ENCODE measurements around the gene NSD2. TPM values are rescaled to one million over a fixed set of nuclear protein-coding genes. Genes with fewer than 3 reads are reported as not detected.

NSD2 gene
- total RNA-seq, 1 donor from 2014 or later = 176 TPM

DNA sequence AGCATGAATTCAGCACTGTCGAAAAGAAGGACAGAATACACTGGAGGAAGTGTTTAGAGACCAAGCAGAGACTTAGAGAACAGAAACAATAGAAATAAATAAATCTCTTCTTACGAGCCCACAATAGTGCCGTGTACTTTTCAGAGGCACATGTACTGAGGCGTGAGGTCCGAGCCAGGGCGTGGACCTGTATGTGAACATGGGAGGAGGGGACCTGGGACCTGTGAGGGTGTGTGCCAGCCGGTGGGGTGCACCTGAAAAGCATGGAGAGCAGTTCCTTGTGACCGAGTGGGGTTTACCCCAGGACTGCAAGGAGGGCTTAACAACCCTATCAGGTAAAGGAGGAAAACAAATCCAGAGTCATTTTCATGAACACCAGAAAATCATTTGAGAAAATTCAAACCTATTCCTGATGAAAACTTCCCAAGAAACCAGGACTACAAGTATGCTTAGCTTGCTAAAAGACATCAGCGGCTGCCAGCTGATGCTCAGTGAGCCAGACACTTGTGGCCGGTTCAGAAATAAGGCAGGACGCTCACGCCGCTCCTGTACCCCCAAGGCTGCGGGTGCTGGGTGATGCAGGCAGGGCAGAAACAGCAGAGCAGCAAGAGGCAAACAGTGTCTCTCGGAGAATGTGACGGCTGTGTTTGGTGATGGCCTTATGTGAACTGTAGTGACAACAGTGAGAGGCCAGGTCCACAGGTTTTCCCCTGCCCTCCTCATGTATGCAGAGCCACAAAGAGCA is 100.4 kb downstream of the NSD2 start:
- Histone ChIP-seq H3K4me2 (no peak overlapping the region), H3K9ac (no peak overlapping the region), H3K27me3 (no peaks in the 10 kb centered on the region), H3K4me3 (no peak overlapping the region), H3K36me3 (no peaks in the 10 kb centered on the region), H3K4me1 (no peaks in the 10 kb centered on the region), H2AFZ (replicated peaks) (no peak overlapping the region), H3K27ac (no peak overlapping the region), H3K79me2 (ENCODE audit: low read depth) (peaks cover 7% of the 10 kb centered on the region), H3K9me3 (ENCODE audit: low read depth) (no peaks in the 10 kb centered on the region), H4K20me1 (ENCODE audit: low read depth) (peaks cover 17% of the 10 kb centered on the region), H3F3A (ENCODE audit: low read depth) (no peaks in the 10 kb centered on the region)
- DNase-seq (ENCODE audit: low spot score) = no peak
- Mint-ChIP-seq H3K36me3 (peaks cover 50% of the 10 kb centered on the region), H3K4me3 (no peak overlapping the region), H3K9me3 (no peaks in the 10 kb centered on the region), H3K27ac (no peak overlapping the region), H3K4me1 (no peaks in the 10 kb centered on the region), H3K27me3 (ENCODE audit: insufficient read depth, low read depth) (peaks cover 4% of the 10 kb centered on the region)
- TF ChIP-seq, protein P1, sequence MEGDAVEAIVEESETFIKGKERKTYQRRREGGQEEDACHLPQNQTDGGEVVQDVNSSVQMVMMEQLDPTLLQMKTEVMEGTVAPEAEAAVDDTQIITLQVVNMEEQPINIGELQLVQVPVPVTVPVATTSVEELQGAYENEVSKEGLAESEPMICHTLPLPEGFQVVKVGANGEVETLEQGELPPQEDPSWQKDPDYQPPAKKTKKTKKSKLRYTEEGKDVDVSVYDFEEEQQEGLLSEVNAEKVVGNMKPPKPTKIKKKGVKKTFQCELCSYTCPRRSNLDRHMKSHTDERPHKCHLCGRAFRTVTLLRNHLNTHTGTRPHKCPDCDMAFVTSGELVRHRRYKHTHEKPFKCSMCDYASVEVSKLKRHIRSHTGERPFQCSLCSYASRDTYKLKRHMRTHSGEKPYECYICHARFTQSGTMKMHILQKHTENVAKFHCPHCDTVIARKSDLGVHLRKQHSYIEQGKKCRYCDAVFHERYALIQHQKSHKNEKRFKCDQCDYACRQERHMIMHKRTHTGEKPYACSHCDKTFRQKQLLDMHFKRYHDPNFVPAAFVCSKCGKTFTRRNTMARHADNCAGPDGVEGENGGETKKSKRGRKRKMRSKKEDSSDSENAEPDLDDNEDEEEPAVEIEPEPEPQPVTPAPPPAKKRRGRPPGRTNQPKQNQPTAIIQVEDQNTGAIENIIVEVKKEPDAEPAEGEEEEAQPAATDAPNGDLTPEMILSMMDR (IDR thresholded peaks at IDR 0.05) = no peak
- no peak for TF ChIP-seq EZH2 (IDR thresholded peaks at IDR 0.05)
- no peak for TF ChIP-seq EZH2phosphoT487 (IDR thresholded peaks at IDR 0.05)

GRCh38 chr4:1972414-1972813 is 101.2 kb downstream of the NSD2 start:
- H3K27ac Mint-ChIP-seq = no peak overlapping the region
- H3K9me3 Mint-ChIP-seq = no peaks in the 10 kb centered on the region
- no peak overlapping the region for H3K9ac ChIP-seq
- H3K79me2 ChIP-seq (ENCODE audit: low read depth) = no peaks in the 10 kb centered on the region
- H3K27me3 Mint-ChIP-seq (ENCODE audit: insufficient read depth, low read depth) = peaks cover 4% of the 10 kb centered on the region
- H3K9me3 ChIP-seq (ENCODE audit: low read depth) = no peaks in the 10 kb centered on the region
- no peak overlapping the region for H2AFZ ChIP-seq (replicated peaks)
- TF ChIP-seq EZH2 (IDR thresholded peaks at IDR 0.05) (no peak), EZH2phosphoT487 (IDR thresholded peaks at IDR 0.05) (no peak)
- no peak overlapping the region for H3K27ac ChIP-seq
- peaks cover 17% of the 10 kb centered on the region for H4K20me1 ChIP-seq (ENCODE audit: low read depth)
- peaks cover 1% of the 10 kb centered on the region for H3F3A ChIP-seq (ENCODE audit: low read depth)
- no peak overlapping the region for H3K4me2 ChIP-seq
- no peaks in the 10 kb centered on the region for H3K27me3 ChIP-seq
- no peak overlapping the region for H3K4me3 ChIP-seq
- H3K36me3 Mint-ChIP-seq = peaks cover 45% of the 10 kb centered on the region
- H3K4me1 Mint-ChIP-seq = no peaks in the 10 kb centered on the region
- H3K36me3 ChIP-seq = no peaks in the 10 kb centered on the region
- H3K4me3 Mint-ChIP-seq = no peak overlapping the region
- H3K4me1 ChIP-seq = no peaks in the 10 kb centered on the region
- no peak for DNase-seq (ENCODE audit: low spot score)

DNA sequence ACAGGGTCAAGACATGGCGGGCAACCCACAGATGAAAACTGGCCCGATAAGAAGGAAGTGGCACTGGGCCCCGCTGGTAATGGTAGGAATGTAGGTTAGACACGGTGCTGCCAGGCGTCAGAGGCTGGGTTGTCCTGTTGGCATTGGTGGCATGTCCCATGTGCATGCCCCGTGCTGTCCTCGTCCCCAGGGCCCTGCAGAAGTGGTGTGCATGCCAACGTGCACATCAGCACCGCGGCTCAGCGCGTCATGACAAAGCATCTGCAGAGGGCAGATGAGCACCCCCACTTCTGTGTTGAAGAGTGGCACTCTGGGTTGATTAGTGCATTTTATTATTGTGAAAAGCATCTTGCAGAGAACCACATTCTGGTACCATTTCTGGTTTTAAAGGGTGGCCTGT is 102.0 kb downstream of the NSD2 start:
- no peak overlapping the region for H2AFZ ChIP-seq (replicated peaks)
- no peaks in the 10 kb centered on the region for H3K79me2 ChIP-seq (ENCODE audit: low read depth)
- H3K27me3 ChIP-seq = no peaks in the 10 kb centered on the region
- no peaks in the 10 kb centered on the region for H3K36me3 ChIP-seq
- H3K27me3 Mint-ChIP-seq (ENCODE audit: insufficient read depth, low read depth) = peaks cover 4% of the 10 kb centered on the region
- no peak for TF ChIP-seq EZH2phosphoT487 (IDR thresholded peaks at IDR 0.05)
- TF ChIP-seq, protein P1 (IDR thresholded peaks at IDR 0.05) = no peak
- no peak for TF ChIP-seq EZH2 (IDR thresholded peaks at IDR 0.05)
- DNase-seq (ENCODE audit: low spot score) = no peak
- peaks cover 44% of the 10 kb centered on the region for H3K36me3 Mint-ChIP-seq
- H3K4me1 ChIP-seq = no peaks in the 10 kb centered on the region
- peaks cover 17% of the 10 kb centered on the region for H4K20me1 ChIP-seq (ENCODE audit: low read depth)
- H3K4me3 Mint-ChIP-seq = no peak overlapping the region
- no peaks in the 10 kb centered on the region for H3K9me3 ChIP-seq (ENCODE audit: low read depth)
- H3K4me2 ChIP-seq = no peak overlapping the region
- no peak overlapping the region for H3K4me3 ChIP-seq
- peaks cover 9% of the 10 kb centered on the region for H3F3A ChIP-seq (ENCODE audit: low read depth)
- H3K27ac Mint-ChIP-seq = no peak overlapping the region
- H3K9me3 Mint-ChIP-seq = no peaks in the 10 kb centered on the region
- no peak overlapping the region for H3K9ac ChIP-seq
- no peak overlapping the region for H3K27ac ChIP-seq
- no peaks in the 10 kb centered on the region for H3K4me1 Mint-ChIP-seq

DNA sequence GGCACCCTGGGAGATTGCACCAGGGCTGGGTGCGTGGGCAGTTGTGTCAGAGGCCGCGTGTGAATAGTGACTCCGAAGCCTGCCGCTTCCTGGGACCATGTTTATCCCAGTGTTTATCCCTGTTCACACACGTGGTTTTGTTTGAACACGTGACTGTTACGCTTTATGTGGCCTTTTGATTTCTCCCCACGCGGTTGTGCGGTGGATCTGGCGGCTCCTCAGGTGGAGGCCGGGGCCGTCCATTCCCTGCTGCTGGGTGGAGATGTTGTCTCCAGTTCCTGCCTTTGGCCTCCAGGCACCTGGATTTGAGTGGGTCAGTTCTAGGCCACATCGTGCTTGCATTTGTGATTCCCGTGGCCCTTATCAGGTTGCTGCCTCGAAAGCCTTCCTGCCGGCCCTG is 102.5 kb downstream of the NSD2 start:
- H3K79me2 ChIP-seq (ENCODE audit: low read depth) = no peaks in the 10 kb centered on the region
- Mint-ChIP-seq H3K36me3 (peaks cover 39% of the 10 kb centered on the region), H3K4me3 (no peak overlapping the region), H3K4me1 (no peaks in the 10 kb centered on the region), H3K9me3 (no peaks in the 10 kb centered on the region), H3K27ac (no peak overlapping the region), H3K27me3 (ENCODE audit: insufficient read depth, low read depth) (peaks cover 4% of the 10 kb centered on the region)
- peaks cover 17% of the 10 kb centered on the region for H4K20me1 ChIP-seq (ENCODE audit: low read depth)
- H2AFZ ChIP-seq (replicated peaks) = no peak overlapping the region
- peaks cover 13% of the 10 kb centered on the region for H3F3A ChIP-seq (ENCODE audit: low read depth)
- H3K9me3 ChIP-seq (ENCODE audit: low read depth) = no peaks in the 10 kb centered on the region
- H3K36me3 ChIP-seq = no peaks in the 10 kb centered on the region
- no peak for DNase-seq (ENCODE audit: low spot score)
- TF ChIP-seq EZH2 (IDR thresholded peaks at IDR 0.05) (no peak), EZH2phosphoT487 (IDR thresholded peaks at IDR 0.05) (no peak)
- TF ChIP-seq, protein P1 (IDR thresholded peaks at IDR 0.05) = no peak
- no peak overlapping the region for H3K9ac ChIP-seq
- no peaks in the 10 kb centered on the region for H3K27me3 ChIP-seq
- no peak overlapping the region for H3K4me2 ChIP-seq
- H3K4me1 ChIP-seq = no peaks in the 10 kb centered on the region
- no peak overlapping the region for H3K4me3 ChIP-seq
- no peak overlapping the region for H3K27ac ChIP-seq
